NCI-H128 (cell line): ENCODE results near the gene MBD3L1.

ENCODE experiments used
- DNase-seq: peaks from one replicate; lab custom pipeline; 2025; ENCODE audit not compliant: unreplicated experiment; lab: John Stamatoyannopoulos, UW

Gene MBD3L1

GRCh38 chr19:8832132-8833021 is at the start of gene MBD3L1, which contains the start of gene ZNF558:
MBD3L1 (plus strand) TSS chr19:8832377; CDS start chr19:8842679, 10,302 bp downstream.
ZNF558 (minus strand) TSS chr19:8832304; CDS start chr19:8822659, 9,645 bp downstream.
- peak; percentile 90 for DNase-seq

GRCh38 chr19:8794823-8795222 is 37.4 kb upstream of the MBD3L1 start:
- no peak for DNase-seq

GRCh38 chr19:8806661-8807060 is 25.5 kb upstream of the MBD3L1 start:
- DNase-seq, result no peak

- no peak for DNase-seq
These were observed 20.6 kb upstream of the MBD3L1 start for GRCh38 chr19:8811315-8812172.

- DNase-seq, result no peak
These were observed 18.0 kb upstream of the MBD3L1 start for GRCh38 chr19:8814176-8814575.

- no peak for DNase-seq
These were observed 16.4 kb upstream of the MBD3L1 start for GRCh38 chr19:8815780-8816179.

GRCh38 chr19:8820234-8820633 is 11.9 kb upstream of the MBD3L1 start:
- no peak for DNase-seq

- DNase-seq, result no peak
These were observed 10.4 kb upstream of the MBD3L1 start for GRCh38 chr19:8821748-8822241.

- no peak for DNase-seq
These were observed 5.8 kb upstream of the MBD3L1 start for GRCh38 chr19:8826371-8826770.

- no peak for DNase-seq
These were observed 4.9 kb upstream of the MBD3L1 start for GRCh38 chr19:8827277-8827676.

- DNase-seq, result no peak
These were observed 804 bp upstream of the MBD3L1 start for GRCh38 chr19:8831373-8831772.

- no peak for DNase-seq
These were observed 395 bp upstream of the MBD3L1 start for GRCh38 chr19:8831832-8832131.

- no peak for DNase-seq
These were observed 3.3 kb downstream of the MBD3L1 start for GRCh38 chr19:8835446-8835845.

- no peak for DNase-seq
These were observed 3.7 kb downstream of the MBD3L1 start for GRCh38 chr19:8835877-8836276.

- DNase-seq, result no peak
These were observed 8.5 kb downstream of the MBD3L1 start for GRCh38 chr19:8840708-8841107.

- no peak for DNase-seq
These were observed 14.6 kb downstream of the MBD3L1 start for GRCh38 chr19:8846819-8847218.

- no peak for DNase-seq
These were observed 17.1 kb downstream of the MBD3L1 start for GRCh38 chr19:8849232-8849631.

- DNase-seq, result no peak
These were observed 18.3 kb downstream of the MBD3L1 start for GRCh38 chr19:8850488-8850887.

GRCh38 chr19:8858260-8858659 is 26.1 kb downstream of the MBD3L1 start:
- no peak for DNase-seq

GRCh38 chr19:8866344-8866743 is 34.2 kb downstream of the MBD3L1 start:
- no peak for DNase-seq

- no peak for DNase-seq
These were observed 45.9 kb downstream of the MBD3L1 start for GRCh38 chr19:8877854-8878705.
